Measurements from ENCODE around the gene TOM1L2.

DNA sequence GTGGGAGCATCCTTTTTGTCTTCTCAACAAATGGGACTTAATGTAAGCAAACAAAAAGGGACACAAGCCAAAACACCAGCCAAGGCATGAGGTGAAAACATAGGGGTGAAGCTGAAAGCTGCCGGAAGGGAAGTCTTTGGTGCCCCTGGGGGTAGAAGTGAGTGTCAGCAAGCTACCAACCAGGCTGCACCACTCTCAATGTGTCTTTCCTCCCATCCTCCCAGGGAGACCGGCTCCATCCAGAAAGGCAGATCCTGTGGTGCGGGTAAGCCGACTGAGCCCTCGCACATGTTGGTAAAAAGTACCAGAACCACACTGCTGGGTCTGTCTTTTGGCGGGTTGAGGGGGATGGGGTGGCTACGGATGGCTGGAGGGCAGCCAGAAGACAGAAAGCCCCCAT is 83.4 kb downstream of the TOM1L2 start:
- TF ChIP-seq CTCF (IDR thresholded peaks at IDR 0.05) (no peak), POLR2A (IDR thresholded peaks at IDR 0.05) (no peak)

All from lower leg skin (tissue), 3 donors.